ENCODE measurements around the gene EEA1.

Gene EEA1

GRCh38 chr12:92747151-92747550 lies 181.9 kb downstream of the EEA1 start:
- DNase-seq (ENCODE audit: low read depth), result no peak

GRCh38 chr12:92745856-92746550 lies 183.1 kb downstream of the EEA1 start:
- DNase-seq (ENCODE audit: low read depth), result no peak

GRCh38 chr12:92743026-92743425 lies 186.1 kb downstream of the EEA1 start:
- DNase-seq (ENCODE audit: low read depth), result no peak

GRCh38 chr12:92740411-92740810 lies 188.7 kb downstream of the EEA1 start:
- no peak for DNase-seq (ENCODE audit: low read depth)

- no peak for DNase-seq (ENCODE audit: low read depth)
These were observed 190.0 kb downstream of the EEA1 start for GRCh38 chr12:92739113-92739512.

- no peak for DNase-seq (ENCODE audit: low read depth)
These were observed 190.9 kb downstream of the EEA1 start for GRCh38 chr12:92737855-92738850.

- no peak for DNase-seq (ENCODE audit: low read depth)
These were observed 192.5 kb downstream of the EEA1 start for GRCh38 chr12:92736605-92737004.

- no peak for DNase-seq (ENCODE audit: low read depth)
These were observed 193.9 kb downstream of the EEA1 start for GRCh38 chr12:92735131-92735721.

- no peak for DNase-seq (ENCODE audit: low read depth)
These were observed 195.4 kb downstream of the EEA1 start for GRCh38 chr12:92733661-92734060.

- DNase-seq (ENCODE audit: low read depth), result no peak
These were observed 195.9 kb downstream of the EEA1 start for GRCh38 chr12:92733181-92733580.

GRCh38 chr12:92732716-92733115 lies 196.4 kb downstream of the EEA1 start:
- no peak for DNase-seq (ENCODE audit: low read depth)

GRCh38 chr12:92732216-92732615 lies 196.9 kb downstream of the EEA1 start:
- no peak for DNase-seq (ENCODE audit: low read depth)

GRCh38 chr12:92730758-92731157 lies 198.3 kb downstream of the EEA1 start:
- no peak for DNase-seq (ENCODE audit: low read depth)

- DNase-seq (ENCODE audit: low read depth), result no peak
These were observed 199.3 kb downstream of the EEA1 start for GRCh38 chr12:92729773-92730305.

GRCh38 chr12:92726850-92727249 lies 202.2 kb downstream of the EEA1 start:
- no peak for DNase-seq (ENCODE audit: low read depth)

GRCh38 chr12:92722897-92723296 lies 206.2 kb downstream of the EEA1 start:
- DNase-seq (ENCODE audit: low read depth), result no peak

- no peak for DNase-seq (ENCODE audit: low read depth)
These were observed 207.4 kb downstream of the EEA1 start for GRCh38 chr12:92721656-92722055.

- DNase-seq (ENCODE audit: low read depth), result no peak
These were observed 208.0 kb downstream of the EEA1 start for GRCh38 chr12:92721130-92721529.
